Activated T-helper 2 cell treated with anti-CD3 and anti-CD28 coated beads, Interferon-gamma antibody, Interleukin-2, Interleukin-4, amounts not matched to agents 10 μg/mL and 5 μg/mL and 100 μg/mL, durations not matched to agents 14 hours and 24 hours and 36 hours (primary cell): ENCODE data around the gene TMBIM6. TPM values are rescaled to one million over a fixed set of nuclear protein-coding genes. Genes with fewer than 3 reads are reported as not detected.
A peak's percentile ranks its signal among the peaks of the same experiment; 100 is the strongest.

Experiments
- DNase-seq: peaks from one replicate; pipeline ENCODE4 v3.0.0; 2021; ENCODE audit warnings: low spot score
- H3K27ac Mint-ChIP-seq: one replicate; pipeline ENCODE4 v1.8.0; 2021; ENCODE audit warnings: mixed read lengths
- H3K27me3 Mint-ChIP-seq: one replicate; pipeline ENCODE4 v1.8.0; 2021; ENCODE audit warnings: low read depth, mixed read lengths
- H3K36me3 Mint-ChIP-seq: one replicate; pipeline ENCODE4 v1.8.0; 2021; ENCODE audit warnings: low read depth, mixed read lengths
- H3K4me1 Mint-ChIP-seq: one replicate; pipeline ENCODE4 v1.8.0; 2021; ENCODE audit warnings: low read depth, mixed read lengths
- H3K4me3 Mint-ChIP-seq: one replicate; pipeline ENCODE4 v1.8.0; 2021; ENCODE audit warnings: low read depth, mild to moderate bottlenecking, moderate library complexity, mixed read lengths
- H3K9me3 Mint-ChIP-seq: one replicate; pipeline ENCODE4 v1.8.0; 2021; ENCODE audit warnings: mixed read lengths
- intact Hi-C: fragments of 100-400 bp; cut with micrococcal nuclease; formaldehyde crosslinking; loops from one replicate; pipeline ENCODE4 v1.15.1; 2023
- total RNA-seq: library from RNA; stranded (reverse); gene quantifications from 2 replicates; pipeline ENCODE4 v1.2.3, GENCODE V29; 2022

Gene TMBIM6, protein sequence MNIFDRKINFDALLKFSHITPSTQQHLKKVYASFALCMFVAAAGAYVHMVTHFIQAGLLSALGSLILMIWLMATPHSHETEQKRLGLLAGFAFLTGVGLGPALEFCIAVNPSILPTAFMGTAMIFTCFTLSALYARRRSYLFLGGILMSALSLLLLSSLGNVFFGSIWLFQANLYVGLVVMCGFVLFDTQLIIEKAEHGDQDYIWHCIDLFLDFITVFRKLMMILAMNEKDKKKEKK
- total RNA-seq, result 405 and 431 TPM in 2 replicates

DNA sequence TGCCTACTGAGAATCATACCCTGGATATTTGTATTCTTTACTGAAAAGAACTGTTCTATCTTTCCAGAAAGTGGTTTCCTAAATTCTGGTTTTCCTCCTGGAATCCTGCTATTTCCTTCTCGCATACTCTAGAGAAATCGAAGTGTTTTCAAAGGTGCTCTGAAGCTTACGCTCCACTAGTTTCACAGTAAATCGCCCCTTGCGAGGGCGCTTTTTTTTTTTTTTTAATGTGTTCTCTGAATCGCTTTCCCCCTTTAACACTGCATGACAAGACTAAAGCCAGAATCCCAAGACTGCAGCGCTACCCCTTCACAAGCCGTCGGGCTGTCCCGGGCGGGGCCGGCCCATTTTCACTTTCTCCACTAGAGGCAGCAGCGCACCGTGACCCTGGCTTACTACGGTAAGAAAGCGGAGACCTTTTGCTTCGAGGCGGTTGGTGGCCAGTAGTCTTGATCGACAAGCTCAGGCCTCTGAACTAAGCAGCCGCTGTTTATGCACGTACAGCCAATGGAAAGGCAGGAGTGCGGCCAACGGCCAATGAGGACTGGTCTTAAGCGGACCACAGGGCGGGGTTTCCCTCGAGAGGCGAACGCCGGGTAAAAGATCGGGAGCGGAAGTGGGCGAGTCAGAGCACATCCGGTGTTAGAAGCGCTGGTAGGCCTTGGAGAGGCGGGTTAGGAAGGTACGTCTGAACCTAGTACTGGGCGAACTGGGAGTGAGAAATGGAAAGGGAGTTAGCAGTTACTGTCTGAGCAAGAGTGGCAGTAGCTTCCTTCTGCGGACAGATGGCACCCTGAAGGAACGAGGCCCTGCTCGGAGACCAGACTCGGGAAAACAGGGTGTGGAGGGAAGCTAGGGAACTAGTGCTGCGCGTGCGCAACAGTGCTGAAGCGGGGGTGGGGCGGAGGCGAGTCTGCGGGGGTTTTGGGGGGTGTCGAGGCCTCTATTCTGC is at the start of gene TMBIM6:
TMBIM6 (plus strand) TSS at position 628 of the 952 bp plus-strand sequence. CDS start 10,937 bp downstream, outside the sequence.
- Mint-ChIP-seq H3K4me3 (peak within 1 kb of the TSS; percentile 88), H3K27ac (peak within 1 kb of the TSS; percentile 96), H3K36me3 (peaks cover 34% of the 10 kb centered on the region), H3K4me1 (peaks cover 27% of the 10 kb centered on the region), H3K27me3 (peaks cover 4% of the 10 kb centered on the region), H3K9me3 (no peaks in the 10 kb centered on the region)
- DNase-seq, result peak; percentile 99
- intact Hi-C loops, result loop anchor here (1.0 to 10.0 kb wide), 6 partner anchors 21 to 609 kb away; partner anchors contain the start of genes FMNL3, SPATS2 and TUBA1B

DNA sequence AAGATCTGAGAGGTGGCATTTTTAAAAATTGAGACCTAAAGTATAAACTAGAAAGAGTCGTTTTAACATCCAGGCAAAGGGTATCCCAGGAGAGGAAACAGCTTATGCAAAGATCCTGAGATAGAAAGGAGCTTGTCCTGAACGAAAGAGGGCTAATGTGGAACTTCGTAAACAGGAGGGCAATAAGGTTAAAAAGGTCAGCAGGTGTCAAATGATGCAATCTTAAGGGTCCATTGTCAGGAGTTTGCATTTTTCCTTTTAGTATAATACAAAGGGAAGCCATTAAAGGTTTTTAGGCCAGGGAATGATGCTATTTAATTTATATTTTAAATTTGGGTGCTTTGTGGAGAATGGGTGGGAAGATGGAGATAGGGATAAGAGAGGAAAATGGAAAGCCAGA is 48.5 kb upstream of the TMBIM6 start:
- Mint-ChIP-seq H3K27me3 (no peaks in the 10 kb centered on the region), H3K4me1 (peaks cover 23% of the 10 kb centered on the region), H3K9me3 (no peaks in the 10 kb centered on the region), H3K4me3 (no peak overlapping the region), H3K27ac (no peak overlapping the region), H3K36me3 (no peaks in the 10 kb centered on the region)
- intact Hi-C loops, result no loop called here
- DNase-seq, result no peak

DNA sequence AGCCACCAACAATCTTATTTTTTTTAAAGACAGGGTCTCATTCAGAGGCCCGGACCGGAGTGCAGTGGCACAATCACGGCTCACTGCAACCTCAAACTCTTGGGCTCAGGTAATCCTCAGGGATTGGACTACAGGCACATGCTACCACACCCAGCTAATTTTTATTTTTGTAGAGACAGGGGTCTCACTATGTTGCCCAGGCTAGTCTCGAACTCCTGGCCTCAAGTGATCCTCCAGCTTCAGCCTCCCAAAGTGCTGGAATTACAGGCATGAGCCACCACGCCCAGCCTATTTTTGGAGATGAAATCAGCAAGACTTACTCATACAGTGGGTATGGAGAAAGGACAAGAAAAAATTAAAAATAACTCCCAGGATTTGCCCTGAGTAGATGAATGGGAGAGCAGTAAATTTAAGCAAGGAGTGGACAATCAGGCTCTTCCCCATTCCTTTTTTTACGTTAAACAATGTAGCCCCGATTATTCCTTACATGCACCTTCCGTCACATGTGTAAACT is 47.4 kb upstream of the TMBIM6 start:
- Mint-ChIP-seq H3K4me1 (peaks cover 31% of the 10 kb centered on the region), H3K27me3 (no peaks in the 10 kb centered on the region), H3K36me3 (no peaks in the 10 kb centered on the region), H3K4me3 (no peak overlapping the region), H3K9me3 (no peaks in the 10 kb centered on the region), H3K27ac (no peak overlapping the region)
- DNase-seq, result no peak
- intact Hi-C loops, result no loop called here

DNA sequence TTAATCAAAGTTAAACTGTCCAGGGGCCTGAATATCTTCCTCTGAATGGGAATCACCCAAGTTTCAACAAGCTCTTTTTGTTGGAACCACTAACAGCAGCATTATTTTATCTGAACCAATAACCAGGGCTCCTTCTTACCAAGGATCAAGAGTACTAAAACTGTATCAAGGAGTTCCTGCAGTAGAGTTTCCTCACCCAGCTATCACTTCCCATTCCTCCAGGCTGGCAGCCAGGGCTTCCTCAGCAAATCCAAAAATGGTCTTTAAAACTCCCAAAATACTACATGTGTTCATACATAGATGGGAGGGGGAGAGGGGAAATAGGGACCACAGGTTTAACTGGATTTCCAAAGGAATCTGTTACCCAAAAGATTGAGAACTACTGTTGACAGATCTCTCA is 44.6 kb upstream of the TMBIM6 start:
- Mint-ChIP-seq H3K36me3 (peaks cover 3% of the 10 kb centered on the region), H3K4me3 (no peak overlapping the region)
- intact Hi-C loops, result no loop called here

DNA sequence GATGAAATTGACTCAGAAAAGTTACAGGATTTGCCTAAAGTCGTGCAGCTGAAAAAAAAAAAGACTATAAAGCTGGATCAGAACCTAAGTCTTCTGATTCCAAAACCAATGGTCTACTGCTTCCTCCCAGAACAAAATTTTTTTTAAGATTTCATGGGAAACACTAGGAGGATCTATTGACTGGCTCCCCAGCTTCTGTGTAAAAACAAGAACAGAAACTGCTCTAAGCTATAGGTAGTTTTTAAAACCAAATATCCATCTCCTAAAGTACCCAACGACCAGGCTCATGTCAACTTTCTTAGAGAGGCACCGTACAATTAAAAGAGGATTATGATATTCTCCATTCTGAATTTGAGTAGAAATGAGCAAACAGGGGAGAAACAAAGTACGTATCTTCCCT is 43.5 kb upstream of the TMBIM6 start:
- H3K4me3 Mint-ChIP-seq, result no peak overlapping the region
- no peak for DNase-seq
- intact Hi-C loops, result loop anchor here (2.0 kb wide), 1 partner anchor 23 kb away; no protein-coding TSS in a partner anchor
- peaks cover 31% of the 10 kb centered on the region for H3K4me1 Mint-ChIP-seq
- H3K9me3 Mint-ChIP-seq, result no peaks in the 10 kb centered on the region
- H3K27me3 Mint-ChIP-seq, result no peaks in the 10 kb centered on the region
- peaks cover 8% of the 10 kb centered on the region for H3K36me3 Mint-ChIP-seq
- no peak overlapping the region for H3K27ac Mint-ChIP-seq

More for the DNA sequence above, 44.6 kb upstream of the TMBIM6 start:
- Mint-ChIP-seq H3K4me1 (peaks cover 30% of the 10 kb centered on the region), H3K9me3 (no peaks in the 10 kb centered on the region), H3K27me3 (no peaks in the 10 kb centered on the region), H3K27ac (no peak overlapping the region)
- no peak for DNase-seq

DNA sequence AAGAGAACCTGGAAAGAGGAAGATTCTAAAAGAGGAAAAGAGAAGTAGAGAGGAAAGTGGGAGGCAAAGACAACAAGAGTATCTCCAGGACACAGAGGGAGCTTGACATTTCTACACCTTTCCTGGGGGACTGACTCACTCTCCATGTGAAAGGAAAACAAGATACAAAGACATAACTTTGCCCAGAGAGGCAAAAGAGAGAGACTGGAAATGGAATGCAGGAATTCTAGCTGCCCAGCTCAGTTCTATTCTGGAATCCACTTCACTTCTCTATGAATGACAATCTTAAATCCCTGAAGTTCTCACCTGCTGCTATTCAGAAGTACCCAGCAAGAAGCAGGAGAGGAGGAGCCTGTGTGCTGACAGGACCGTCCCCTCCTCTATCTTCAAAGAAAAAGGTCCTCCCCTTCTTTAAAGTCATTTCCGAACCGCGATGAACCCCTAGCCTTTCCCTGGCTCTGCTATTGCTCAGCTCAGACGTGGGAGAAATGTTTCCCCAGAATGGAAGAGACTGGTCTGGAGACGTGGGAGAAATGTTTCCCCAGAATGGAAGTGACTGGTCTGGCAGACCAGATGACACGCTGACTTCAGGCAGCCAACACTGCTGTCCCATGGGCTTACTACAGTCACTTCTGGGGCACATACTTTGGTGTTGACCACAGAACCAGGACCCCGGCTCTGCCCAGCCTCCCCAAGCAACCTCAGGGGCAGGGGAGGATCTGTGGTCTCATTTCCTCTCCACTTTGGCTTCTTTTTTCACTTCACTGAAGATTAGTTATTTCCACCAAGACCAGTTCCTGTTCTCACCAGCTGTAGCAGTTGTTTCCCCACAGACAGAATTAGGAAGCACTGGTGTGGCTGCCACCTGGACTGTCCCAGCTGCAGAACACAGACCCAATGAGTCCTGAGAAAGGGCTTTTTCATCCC is 42.5 kb upstream of the TMBIM6 start:
- peak; percentile 16 for DNase-seq
- Mint-ChIP-seq H3K27ac (peak overlapping the region; percentile 86), H3K9me3 (no peaks in the 10 kb centered on the region), H3K4me1 (peaks cover 42% of the 10 kb centered on the region), H3K4me3 (peak overlapping the region; percentile 56), H3K27me3 (no peaks in the 10 kb centered on the region), H3K36me3 (peaks cover 9% of the 10 kb centered on the region)
- intact Hi-C loops, result loop anchor here (1.0 to 2.0 kb wide), 2 partner anchors 24 to 36 kb away; no protein-coding TSS in a partner anchor

DNA sequence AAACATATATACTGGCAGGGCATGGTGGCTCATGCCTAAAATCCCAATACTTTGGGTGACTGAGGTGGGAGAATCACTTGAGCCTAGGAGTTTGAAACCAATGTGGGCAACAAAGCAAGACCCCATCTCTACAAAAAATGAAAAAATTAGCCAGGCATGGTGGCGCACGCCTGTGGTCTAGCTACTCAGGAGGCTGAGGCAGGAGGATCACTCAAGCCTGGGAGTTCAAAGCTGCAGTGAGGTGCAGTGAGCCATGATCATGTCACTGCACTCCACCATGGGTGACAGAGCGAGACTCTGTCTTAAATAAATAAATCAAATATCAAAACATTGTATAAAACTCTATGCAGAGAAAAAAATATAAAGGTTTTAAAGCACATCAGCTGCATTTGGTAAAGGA is 39.3 kb upstream of the TMBIM6 start:
- H3K27me3 Mint-ChIP-seq, result no peaks in the 10 kb centered on the region
- H3K9me3 Mint-ChIP-seq, result no peaks in the 10 kb centered on the region
- no peak for DNase-seq
- no peak overlapping the region for H3K4me3 Mint-ChIP-seq
- H3K4me1 Mint-ChIP-seq, result peaks cover 58% of the 10 kb centered on the region
- intact Hi-C loops, result no loop called here
- peaks cover 14% of the 10 kb centered on the region for H3K36me3 Mint-ChIP-seq
- H3K27ac Mint-ChIP-seq, result no peak overlapping the region

DNA sequence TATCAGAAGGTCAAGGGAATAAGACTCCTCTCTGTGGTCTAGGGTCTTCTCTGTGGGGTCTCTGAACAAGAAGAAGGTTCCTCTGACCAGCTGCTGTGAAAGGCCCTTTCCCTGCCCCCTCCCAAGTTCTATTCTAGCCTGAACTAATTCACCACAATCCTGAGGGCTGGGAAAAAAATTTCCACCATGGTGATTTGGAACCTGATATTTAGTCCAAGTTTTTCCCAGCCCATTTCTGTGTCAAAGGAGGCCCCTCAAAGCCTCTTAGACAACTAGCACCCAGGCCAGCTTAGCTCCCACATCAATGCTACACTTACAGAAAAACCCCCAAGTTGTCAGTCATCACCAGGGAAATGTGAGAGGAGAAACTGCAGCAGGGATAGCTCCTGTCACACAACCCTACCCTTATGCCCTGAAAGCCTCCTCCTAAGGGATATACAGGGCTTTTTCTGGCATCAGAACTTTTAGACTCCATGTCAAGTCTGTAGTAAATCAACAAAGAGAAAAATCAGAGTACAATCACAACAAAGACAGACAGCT is 38.6 kb upstream of the TMBIM6 start:
- Mint-ChIP-seq H3K4me1 (peaks cover 61% of the 10 kb centered on the region), H3K27ac (no peak overlapping the region), H3K27me3 (peaks cover 3% of the 10 kb centered on the region), H3K4me3 (no peak overlapping the region), H3K36me3 (peaks cover 14% of the 10 kb centered on the region), H3K9me3 (no peaks in the 10 kb centered on the region)
- DNase-seq, result no peak
- intact Hi-C loops, result loop anchor here (1.0 kb wide), 2 partner anchors 31 to 39 kb away; no protein-coding TSS in a partner anchor

DNA sequence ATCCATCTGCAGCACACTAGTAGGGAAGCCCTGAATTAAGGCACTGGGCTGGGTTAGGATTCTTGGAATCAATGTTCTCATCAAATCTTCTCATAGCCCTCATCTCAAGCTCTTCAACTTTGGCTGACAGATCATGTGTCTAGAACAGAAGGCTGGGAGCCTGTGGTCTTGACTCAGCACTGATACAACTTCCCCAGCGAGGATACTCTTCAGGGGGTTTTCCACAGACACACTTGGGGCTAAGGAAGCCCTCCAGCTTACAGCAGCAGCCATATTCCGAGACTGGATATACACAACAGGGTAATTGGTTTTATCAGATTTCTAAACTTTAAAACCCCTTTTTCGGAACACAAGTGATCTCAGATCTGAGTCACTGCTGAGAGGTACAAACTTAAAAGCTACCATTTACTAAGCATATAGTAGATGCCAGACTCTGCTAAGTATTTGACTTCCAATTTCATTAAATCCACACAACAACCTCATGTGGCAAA is 37.7 kb upstream of the TMBIM6 start:
- H3K27me3 Mint-ChIP-seq, result peaks cover 6% of the 10 kb centered on the region

DNA sequence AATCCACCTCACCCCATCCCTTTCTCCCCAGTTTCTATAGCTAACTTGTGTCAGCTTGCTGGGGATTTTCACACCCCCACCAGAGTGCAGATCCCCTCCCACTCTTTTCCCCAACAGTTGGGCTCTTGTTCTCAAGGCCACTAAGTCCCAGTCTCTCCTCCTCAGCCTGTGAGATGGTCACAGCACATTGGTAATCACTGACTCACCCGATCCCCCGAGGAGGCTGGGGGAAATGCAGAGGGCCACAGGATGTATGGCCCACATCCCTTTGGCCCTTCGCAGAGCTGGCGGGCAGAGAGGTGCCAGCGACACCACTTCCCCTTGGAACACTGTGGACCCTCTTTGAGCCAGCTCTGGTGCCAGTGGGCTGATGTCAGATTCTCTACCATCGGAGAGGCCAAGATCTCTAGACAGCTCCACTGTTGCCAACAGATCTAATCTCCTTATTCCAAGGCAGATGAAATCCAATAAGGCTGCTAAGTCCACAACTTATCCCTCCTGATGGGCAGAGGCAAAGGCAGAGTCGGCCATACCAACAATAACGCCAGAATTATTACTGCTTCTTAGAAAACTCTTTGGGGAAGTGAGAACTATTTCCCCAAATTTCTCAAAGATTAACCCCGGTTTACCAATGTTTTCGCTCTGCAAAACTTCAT is 35.8 kb upstream of the TMBIM6 start:
- H3K27me3 Mint-ChIP-seq, result peaks cover 15% of the 10 kb centered on the region
- H3K4me3 Mint-ChIP-seq, result peak overlapping the region; percentile 94
- H3K4me1 Mint-ChIP-seq, result peaks cover 44% of the 10 kb centered on the region
- H3K27ac Mint-ChIP-seq, result peak overlapping the region; percentile 59
- DNase-seq, result no peak
- no peaks in the 10 kb centered on the region for H3K9me3 Mint-ChIP-seq
- H3K36me3 Mint-ChIP-seq, result peaks cover 10% of the 10 kb centered on the region
- intact Hi-C loops, result loop anchor here (2.0 to 5.0 kb wide), 4 partner anchors 35 to 338 kb away; partner anchors contain the start of genes NCKAP5L, SPATS2 and TMBIM6

More for the DNA sequence above, 37.7 kb upstream of the TMBIM6 start:
- Mint-ChIP-seq H3K36me3 (peaks cover 14% of the 10 kb centered on the region), H3K4me1 (peaks cover 56% of the 10 kb centered on the region), H3K9me3 (no peaks in the 10 kb centered on the region), H3K27ac (peak overlapping the region; percentile 64), H3K4me3 (peak overlapping the region; percentile 44)
- intact Hi-C loops, result loop anchor here (1.0 kb wide), 2 partner anchors 32 to 40 kb away; no protein-coding TSS in a partner anchor
- no peak for DNase-seq
